Measurements from ENCODE around the gene BDKRB2.

The BDKRB2 gene

GRCh38 chr14:96177766-96178375 is 26.8 kb upstream of the BDKRB2 start:
- TF ChIP-seq CTCF (IDR thresholded peaks at IDR 0.05; ENCODE audit: extremely low read depth, insufficient read depth, missing control alignments) = no peak
- in situ Hi-C loops (cut with MboI; ENCODE audit: low pct_unique_long_range_greater_than_20kb, low sequenced_read_pairs, unreplicated experiment) = no loop called here
- DNase-seq (ENCODE audit: low spot score) = peak; percentile 60

- in situ Hi-C loops (cut with MboI; ENCODE audit: low pct_unique_long_range_greater_than_20kb, low sequenced_read_pairs, unreplicated experiment) = no loop called here
- TF ChIP-seq CTCF (IDR thresholded peaks at IDR 0.05; ENCODE audit: extremely low read depth, insufficient read depth, missing control alignments) = no peak
- no peak for DNase-seq (ENCODE audit: low spot score)
Observed at GRCh38 chr14:96178461-96179321, 25.9 kb upstream of the BDKRB2 start.

- no peak for DNase-seq (ENCODE audit: low spot score)
- in situ Hi-C loops (cut with MboI; ENCODE audit: low pct_unique_long_range_greater_than_20kb, low sequenced_read_pairs, unreplicated experiment) = no loop called here
- no peak for TF ChIP-seq CTCF (IDR thresholded peaks at IDR 0.05; ENCODE audit: extremely low read depth, insufficient read depth, missing control alignments)
Observed at GRCh38 chr14:96180043-96180874, 24.4 kb upstream of the BDKRB2 start.

GRCh38 chr14:96181186-96182056 is 23.2 kb upstream of the BDKRB2 start:
- no peak for TF ChIP-seq CTCF (IDR thresholded peaks at IDR 0.05; ENCODE audit: extremely low read depth, insufficient read depth, missing control alignments)
- no peak for DNase-seq (ENCODE audit: low spot score)
- in situ Hi-C loops (cut with MboI; ENCODE audit: low pct_unique_long_range_greater_than_20kb, low sequenced_read_pairs, unreplicated experiment) = no loop called here

GRCh38 chr14:96182546-96182945 is 22.1 kb upstream of the BDKRB2 start:
- no peak for TF ChIP-seq CTCF (IDR thresholded peaks at IDR 0.05; ENCODE audit: extremely low read depth, insufficient read depth, missing control alignments)
- in situ Hi-C loops (cut with MboI; ENCODE audit: low pct_unique_long_range_greater_than_20kb, low sequenced_read_pairs, unreplicated experiment) = no loop called here
- no peak for DNase-seq (ENCODE audit: low spot score)

- no peak for DNase-seq (ENCODE audit: low spot score)
- TF ChIP-seq CTCF (IDR thresholded peaks at IDR 0.05; ENCODE audit: extremely low read depth, insufficient read depth, missing control alignments) = no peak
- in situ Hi-C loops (cut with MboI; ENCODE audit: low pct_unique_long_range_greater_than_20kb, low sequenced_read_pairs, unreplicated experiment) = no loop called here
Observed at GRCh38 chr14:96184737-96185136, 19.9 kb upstream of the BDKRB2 start.
